ENCODE data around the gene KLK1.
"Not testable (repeated sequence)": the region's sequence is repeated elsewhere in the genome, so short reads cannot be mapped to it uniquely, and the experiment has no call there.

The KLK1 gene

DNA sequence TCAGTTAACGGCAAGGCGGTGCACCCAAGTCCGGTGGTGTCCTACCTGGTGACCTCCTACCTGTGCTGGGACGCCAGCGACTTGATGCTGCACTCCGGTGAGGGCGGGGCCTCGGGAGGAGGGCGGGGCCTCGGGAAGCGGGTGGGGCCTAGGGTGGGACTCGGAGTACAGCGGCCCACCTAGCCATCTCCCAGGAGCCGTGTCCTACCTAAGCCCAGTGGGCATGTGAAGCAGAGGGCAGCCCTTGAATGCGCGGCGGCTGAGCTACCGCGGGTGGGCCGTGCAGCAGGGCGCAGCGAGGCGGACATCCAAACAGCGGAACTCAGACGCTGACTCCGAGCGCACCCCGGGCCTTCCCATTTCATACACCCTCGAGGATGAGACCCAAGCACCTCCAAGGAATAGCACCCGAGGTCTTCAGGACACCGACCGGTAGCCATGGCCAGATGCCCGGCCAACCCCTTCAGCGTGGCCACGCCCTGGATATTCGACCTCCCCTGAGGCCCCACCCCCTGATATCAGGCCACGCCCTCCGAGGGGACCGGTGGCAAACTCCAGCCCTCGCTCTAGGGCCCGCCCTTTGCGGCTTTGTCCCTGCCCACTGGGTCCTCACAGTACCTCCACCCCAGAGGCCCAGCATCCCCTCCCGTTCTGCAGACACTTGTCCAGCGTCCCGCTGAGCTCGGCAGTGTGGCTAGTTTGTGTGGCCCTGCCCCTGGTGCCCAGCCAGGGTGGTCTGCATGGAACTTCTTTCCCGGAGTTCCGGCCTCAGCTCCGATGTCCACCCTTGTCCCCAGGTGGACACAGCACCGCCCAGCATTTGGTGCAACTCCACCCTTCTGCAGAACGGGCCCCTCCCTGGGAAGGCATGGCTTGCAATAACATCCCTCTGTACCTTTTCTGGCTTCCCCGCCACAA lies 5.4 kb downstream of the KLK1 start:
- in situ Hi-C loops (cut with MboI; ENCODE audit: low sequenced_read_pairs): no loop called here

DNA sequence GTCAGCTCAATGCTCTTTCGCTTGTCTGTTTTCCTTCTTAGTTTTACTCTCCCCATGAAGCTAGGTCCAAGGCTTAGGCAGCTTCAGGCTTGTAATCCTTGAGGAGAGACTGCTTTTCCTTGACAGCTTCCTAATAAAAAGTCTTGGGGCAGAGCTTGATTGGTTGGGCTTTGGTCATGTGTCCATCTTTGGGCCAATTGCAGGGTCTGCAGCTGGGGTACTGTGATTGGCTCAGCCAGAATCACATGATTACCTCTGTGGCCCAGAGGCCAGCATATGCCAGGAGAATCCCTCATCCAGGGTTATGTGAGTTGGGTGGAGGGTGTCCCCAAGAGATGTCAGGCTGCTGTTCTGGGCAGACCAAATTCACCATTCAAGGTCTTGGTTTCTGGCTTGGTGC lies 8.1 kb downstream of the KLK1 start:
- in situ Hi-C loops (cut with MboI; ENCODE audit: low sequenced_read_pairs): no loop called here

DNA sequence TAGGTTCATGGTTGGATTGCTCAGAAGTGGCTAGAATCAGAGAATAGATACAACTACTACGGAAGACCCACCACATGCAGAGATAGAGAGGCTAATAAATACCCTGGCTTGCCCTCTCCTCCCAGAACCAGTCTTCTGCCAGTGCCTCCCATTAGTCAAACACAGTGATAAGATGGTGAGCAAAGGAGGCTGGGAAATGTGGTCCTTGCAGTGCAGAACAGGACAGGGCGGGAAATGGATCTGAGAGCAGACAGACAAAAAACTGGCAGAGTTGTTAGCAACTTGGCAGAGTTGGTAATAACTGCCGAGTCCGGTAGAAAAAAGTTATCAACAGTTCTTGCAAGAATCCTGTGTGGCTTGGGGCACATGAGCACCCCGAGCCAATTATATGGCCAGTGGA lies 8.7 kb downstream of the KLK1 start:
- in situ Hi-C loops (cut with MboI; ENCODE audit: low sequenced_read_pairs): no loop called here

DNA sequence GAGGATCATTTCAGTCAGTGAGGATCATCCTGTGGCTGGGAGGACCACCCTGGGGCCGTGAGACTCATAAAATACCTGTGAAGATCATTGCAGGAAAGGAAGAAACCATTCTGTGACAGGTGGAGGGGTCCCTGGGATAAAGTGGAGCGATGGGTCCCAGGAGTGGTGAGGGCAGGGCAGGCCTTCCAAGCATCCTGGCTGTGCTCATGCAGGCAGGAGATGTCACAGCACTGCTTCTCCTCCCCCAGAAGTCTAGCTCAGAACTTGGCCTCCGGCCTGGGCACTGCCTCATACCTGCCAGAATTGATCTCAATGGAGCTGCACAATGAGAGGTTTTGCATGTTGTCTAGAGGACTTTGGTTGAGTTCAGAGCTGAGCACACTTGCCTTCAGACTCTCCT lies 11.1 kb downstream of the KLK1 start:
- in situ Hi-C loops (cut with MboI; ENCODE audit: low sequenced_read_pairs): no loop called here

DNA sequence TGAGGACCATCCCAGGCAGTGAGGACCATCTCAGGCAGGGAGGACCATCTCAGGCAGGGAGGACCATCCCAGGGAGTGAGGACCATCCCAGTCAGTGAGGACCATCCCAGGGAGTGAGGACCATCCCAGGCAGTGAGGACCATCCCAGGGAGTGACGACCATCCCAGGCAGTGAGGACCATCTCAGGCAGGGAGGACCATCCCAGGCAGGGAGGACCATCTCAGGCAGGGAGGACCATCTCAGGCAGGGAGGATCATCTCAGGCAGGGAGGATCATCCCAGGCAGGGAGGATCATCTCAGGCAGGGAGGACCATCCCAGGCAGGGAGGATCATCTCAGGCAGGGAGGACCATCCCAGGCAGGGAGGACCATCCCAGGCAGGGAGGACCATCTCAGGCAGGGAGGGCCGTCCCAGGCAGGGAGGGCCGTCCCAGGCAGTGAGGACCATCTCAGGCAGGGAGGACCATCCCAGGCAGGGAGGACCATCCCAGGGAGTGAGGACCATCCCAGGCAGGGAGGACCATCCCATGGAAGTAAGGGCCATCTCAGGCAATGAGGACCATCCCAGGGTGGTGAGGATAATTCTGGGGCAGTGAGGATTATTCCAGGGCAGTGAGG lies 11.9 kb downstream of the KLK1 start:
- in situ Hi-C loops (cut with MboI; ENCODE audit: low sequenced_read_pairs): not testable (repeated sequence)

DNA sequence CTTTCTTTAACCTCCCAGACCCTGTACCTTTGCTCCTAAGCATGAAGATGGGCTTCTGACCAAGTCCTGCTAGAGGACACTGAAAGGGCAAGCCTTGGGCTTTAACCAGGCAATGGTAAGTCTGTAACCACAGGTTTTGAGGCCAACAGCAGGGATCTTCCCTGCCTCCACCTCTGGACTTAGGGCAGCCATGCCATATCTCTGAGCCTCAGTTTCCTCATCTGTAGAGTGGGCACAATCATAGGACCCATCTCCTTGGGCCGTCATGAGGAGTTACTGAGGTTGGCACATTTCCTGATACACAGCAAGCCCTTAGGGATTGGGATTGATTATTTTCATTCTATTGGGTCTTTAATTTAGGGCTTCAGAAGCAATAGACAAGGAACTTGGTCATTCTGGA lies 14.7 kb downstream of the KLK1 start:
- in situ Hi-C loops (cut with MboI; ENCODE audit: low sequenced_read_pairs): no loop called here

DNA sequence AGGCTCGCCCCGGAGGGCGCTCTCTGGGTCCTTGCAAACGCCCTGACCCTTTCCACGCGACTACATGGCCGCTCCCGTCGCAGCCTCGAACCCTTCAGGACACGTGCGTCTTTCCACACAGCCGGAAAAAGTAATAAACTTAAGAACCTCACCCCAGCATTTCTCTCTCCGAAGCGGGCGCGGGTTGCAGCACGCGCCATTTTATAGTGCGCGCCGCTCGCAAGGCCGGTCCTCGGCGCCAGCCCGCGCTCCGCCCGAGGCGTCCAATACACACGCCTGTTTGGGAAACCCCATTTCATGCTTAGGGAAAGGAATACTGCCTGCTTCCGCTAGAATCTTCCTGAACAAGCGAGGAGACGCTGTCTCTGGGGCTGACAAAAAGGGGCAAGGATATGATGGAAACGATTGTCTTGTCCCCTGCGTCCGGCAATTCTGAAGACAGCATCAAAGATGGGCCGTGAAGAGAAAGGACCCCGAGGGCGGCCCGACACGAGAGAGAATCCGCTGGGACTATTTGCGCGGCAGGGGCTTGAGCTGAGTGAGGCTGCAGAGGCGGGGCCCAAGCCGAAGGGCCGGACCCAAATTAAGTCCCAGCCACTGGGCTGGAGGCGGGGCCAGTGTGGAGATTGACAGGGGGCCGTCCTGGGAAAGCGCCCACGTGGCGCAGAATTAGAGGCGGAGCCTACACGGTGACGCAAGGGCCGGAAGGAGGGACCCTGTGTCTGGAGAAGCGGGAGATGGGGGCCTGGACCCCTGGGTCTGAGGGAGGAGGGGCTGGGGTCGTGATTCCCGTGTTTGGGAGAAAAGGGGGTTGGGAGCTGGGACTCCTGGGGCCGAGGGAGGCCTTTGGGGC lies 18.9 kb downstream of the KLK1 start:
- in situ Hi-C loops (cut with MboI; ENCODE audit: low sequenced_read_pairs): no loop called here

DNA sequence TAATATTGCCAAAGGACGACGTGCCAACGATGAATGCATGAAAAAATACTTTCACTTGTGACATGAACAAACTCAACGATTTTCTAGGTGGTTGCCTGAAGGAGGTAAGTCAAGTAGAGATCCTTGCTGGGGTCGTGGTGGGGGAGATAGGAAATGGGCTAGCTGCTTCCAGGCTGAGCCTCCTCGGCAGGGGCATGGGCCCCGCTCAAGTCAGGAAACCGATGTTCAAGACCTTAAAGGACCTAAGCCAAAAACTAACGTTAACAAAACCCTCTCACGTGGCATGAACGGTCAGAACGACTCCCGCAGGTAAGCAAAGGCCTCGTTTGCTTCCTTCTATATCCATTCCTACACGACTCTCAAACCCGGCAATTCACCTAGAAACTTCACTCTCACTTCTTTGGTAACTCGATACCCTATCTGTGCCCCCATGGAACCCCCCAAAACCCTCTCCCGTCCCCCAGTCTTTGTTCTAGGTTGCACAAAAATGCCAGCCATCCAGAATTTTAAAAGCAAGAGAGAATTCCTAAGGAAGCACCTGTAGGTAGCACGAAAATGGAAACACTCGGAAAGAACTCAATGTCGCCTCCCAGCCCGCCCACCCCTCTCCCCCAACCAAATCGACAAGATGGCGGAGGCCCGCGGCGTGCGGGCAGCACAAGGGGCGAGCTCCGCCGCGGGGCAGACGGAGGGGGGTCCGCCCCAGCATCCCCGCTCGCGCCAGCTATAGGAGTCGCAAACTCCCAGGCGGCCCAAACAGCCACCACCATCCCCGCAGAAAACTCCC lies 19.8 kb downstream of the KLK1 start:
- in situ Hi-C loops (cut with MboI; ENCODE audit: low sequenced_read_pairs): no loop called here

DNA sequence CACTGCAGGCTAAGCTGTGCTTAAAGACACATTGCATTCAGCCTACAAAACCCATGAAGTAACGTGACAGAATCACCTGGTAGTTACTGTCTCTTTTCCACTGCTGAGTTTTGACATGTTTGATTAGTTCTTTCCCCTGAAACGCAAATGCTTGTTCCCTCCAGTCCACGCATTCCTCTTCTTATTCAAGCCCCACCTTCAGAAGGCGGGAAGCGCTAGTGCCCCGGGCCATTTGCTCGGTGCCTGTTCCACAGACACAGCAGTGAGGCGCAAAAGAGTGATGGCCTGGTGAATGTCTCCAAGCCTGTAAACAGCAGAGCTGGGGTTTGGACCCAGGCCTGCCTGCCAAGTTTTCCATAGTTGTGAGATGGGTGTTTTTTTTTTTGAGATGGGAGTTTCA lies 22.5 kb downstream of the KLK1 start:
- in situ Hi-C loops (cut with MboI; ENCODE audit: low sequenced_read_pairs): no loop called here

DNA sequence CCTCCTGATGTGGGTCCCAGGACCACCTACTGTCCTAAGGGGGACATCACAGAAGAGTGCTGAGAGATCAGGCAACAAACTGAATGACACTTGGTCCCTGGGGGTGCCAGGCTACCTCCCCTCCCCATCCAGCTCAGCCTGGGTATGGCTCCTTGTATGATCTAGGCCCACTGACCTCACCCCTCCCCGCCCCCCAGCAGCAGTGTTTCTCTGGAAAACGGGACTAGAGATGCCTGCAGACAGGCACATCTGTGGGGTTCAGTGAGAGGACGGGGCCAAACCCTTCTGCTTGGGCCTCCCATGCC lies 24.1 kb downstream of the KLK1 start:
- in situ Hi-C loops (cut with MboI; ENCODE audit: low sequenced_read_pairs): loop anchor here (25.0 kb wide), 1 partner anchor 437 kb away; the partner anchor contains the start of gene NAPSA

DNA sequence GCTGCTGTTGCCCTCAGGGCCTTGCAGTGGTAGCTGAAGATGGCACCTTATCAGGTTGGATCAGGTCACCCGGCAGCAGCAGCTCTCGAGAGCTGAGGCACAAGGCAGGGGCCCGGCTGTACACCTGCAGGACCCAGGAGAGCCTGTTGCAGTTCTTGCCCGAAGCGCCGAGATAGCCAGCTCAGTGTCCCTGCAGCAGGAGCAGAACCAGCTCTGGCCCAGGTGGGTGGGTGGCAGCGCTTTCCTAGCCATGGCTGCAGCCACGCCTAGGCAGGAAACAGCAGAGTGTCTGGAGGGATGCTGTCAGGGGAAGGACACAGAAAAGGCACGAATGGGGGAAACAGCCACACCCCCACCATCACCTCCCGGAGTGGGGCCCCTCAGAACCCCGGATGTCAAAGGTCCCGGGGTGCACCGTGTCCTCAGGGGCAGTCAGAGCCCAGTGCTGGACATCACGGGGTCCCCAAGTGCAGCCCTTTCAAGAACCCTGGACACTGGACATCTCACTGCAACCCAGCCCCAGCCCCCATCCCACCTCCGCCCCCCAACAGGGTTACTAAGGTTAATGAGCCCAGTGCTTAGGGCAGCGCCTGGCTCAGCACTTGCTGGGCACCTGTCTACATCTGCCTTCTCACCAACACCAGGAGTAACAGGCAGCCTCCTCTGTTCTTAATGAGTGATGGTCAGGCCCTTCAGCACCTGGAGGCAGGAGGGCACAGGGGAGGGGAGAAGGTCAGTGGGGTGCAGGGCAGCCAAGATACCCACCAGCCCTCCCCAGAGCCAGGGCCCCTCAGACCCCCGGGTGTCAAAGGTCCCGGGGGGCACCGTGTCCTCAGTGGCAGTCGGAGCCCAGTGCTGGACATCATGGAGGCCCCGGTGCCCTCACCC lies 24.7 kb downstream of the KLK1 start:
- in situ Hi-C loops (cut with MboI; ENCODE audit: low sequenced_read_pairs): loop anchor here (25.0 kb wide), 1 partner anchor 437 kb away; the partner anchor contains the start of gene NAPSA

DNA sequence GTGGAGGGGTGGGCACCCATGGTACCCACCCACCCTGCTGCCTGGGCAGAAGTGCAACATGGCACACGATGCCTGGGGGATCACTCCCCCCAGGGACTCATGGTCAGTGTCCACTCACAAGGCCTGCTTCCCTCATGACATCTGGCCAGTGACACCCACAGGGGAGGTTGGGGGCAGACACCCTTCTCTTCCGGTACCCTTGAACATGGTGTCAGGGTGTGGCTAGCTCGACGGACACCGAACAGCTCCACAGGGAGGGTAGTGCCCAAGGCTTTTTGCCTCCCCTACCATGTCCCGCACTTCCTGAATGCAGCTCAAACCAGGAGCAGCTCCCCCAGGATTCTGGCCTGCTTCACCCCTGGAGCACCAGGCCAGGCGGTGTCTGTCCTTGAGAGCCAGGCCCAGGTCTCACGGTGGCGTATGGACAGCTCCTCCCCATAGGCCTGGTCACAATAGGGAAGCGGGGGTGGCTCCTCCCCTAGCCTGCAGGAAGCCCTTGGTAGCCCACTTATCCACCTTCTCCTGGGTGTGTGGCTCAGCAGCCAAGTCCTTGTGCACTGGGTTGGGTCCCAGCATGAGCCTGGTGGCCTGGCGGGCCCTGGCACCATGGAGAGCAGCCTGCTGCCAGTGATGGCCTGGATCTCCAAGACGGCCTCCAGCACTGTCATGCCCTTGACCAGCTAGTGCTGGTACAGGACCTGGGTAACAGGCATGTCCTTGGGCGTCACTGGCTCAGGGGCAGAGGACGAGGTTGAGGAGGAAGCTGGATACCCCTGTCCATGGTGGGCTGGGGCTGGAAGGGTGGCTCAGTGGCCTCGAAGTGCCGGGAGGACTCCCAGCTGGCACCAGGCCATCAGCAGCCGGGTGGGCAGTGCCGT lies 25.6 kb downstream of the KLK1 start:
- in situ Hi-C loops (cut with MboI; ENCODE audit: low sequenced_read_pairs): loop anchor here (25.0 kb wide), 1 partner anchor 436 kb away; the partner anchor contains the start of gene NAPSA

DNA sequence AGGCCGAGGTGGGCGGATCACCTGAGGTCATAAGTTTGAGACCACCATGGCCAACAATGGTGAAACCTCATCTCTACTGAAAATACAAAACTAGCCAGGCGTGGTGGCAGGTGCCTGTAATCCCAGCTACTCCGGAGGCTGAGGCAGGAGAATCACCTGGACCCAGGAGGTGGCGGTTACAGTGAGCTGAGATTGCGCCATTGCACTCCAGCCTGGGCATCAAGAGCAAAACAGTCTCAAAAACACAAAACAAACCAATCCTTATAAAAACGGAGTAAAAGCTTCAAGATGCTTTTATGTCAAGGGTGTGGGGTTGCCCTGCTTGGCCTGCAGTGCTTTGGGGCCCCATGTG lies 26.2 kb downstream of the KLK1 start:
- in situ Hi-C loops (cut with MboI; ENCODE audit: low sequenced_read_pairs): loop anchor here (25.0 kb wide), 1 partner anchor 435 kb away; the partner anchor contains the start of gene NAPSA

DNA sequence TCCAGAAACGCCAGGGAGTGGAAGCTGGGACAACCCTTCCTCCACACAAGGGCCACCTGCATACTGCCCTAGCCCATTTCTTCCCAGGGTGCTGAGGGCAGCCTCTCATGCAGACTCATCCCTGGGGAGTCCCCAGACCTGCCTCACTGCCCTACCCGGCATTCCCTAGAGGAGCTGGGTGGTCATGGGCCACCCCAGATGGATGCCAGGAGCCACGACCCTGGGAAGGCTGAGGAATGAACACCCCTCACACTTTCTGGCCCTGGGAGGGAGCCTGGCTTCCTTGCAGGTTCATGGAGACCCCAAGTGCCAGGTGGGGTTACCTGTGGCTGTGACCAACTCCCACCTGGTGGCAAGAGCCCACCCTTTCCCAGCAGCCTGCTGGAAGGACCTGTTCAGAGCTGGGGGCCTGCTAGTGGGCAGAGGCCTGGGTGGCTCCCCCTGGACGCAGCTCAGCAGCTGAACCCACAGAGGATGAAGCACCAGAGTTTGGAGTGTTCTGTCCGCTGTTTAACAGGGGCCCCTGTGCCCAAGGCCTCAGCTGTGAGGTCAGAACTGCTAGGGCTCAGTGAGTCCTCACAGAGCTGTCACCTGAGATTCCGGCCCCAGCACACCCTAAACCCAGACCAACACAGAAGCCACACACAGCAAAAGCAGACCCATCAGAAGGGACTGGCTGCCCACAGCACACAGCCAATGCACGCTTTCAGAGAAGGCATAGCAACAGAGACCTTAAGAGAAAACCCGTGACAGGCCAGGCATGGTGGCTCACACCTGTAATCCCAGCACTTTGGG lies 26.8 kb downstream of the KLK1 start:
- in situ Hi-C loops (cut with MboI; ENCODE audit: low sequenced_read_pairs): loop anchor here (25.0 kb wide), 1 partner anchor 435 kb away; the partner anchor contains the start of gene NAPSA

DNA sequence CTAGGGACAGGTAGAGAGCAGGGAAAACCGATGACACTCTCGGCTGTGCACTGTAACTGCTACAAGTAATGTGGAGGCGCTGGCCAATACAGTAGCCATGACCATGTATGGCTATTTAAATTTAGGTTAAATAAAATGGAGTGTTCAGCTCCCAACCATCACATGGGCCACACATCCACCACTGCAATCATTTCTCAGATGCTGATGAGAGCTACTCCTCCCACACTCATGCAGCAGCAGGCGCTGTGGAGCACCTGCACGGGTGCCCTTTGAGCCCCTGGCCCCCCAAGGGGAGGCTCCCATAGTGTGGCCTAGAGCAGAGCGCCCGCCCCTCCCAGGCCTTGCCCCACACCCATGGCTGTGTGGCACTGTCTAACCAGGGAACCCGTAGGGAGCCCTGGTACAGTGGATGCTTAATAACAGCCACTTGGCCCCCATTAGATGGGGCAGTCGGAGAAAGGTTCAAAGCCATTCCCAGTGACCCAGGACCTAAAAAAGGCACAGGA lies 27.4 kb downstream of the KLK1 start:
- in situ Hi-C loops (cut with MboI; ENCODE audit: low sequenced_read_pairs): loop anchor here (25.0 kb wide), 1 partner anchor 434 kb away; the partner anchor contains the start of gene NAPSA

DNA sequence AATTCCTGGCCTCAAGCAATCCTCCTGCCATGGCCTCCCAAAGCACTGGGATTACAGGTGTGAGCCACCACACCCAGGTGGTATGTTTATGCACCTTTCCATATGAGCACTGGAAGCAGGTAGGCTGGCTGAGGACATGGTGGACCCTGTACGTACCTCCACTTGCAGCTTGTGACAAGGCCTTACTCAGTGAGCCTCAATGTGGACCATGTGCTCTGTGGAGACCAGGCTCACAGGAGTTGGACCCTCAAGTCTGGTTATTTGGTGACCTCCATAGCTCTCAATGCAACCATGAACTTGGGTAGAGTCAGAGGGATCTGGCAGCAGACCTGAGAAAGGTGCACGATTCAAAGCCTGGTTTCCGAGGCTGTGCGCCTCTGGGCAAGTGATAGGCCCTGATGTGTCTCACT lies 27.9 kb downstream of the KLK1 start:
- in situ Hi-C loops (cut with MboI; ENCODE audit: low sequenced_read_pairs): loop anchor here (25.0 kb wide), 1 partner anchor 433 kb away; the partner anchor contains the start of gene NAPSA
